Endodermal cell (in vitro differentiated cells): ENCODE data around the gene COX7B2. TPM values are rescaled to one million over a fixed set of nuclear protein-coding genes. Genes with fewer than 3 reads are reported as not detected.

Experiments used
- DNase-seq: peaks from one replicate; pipeline ENCODE4 v3.0.0-alpha.2; 2017
- H3K27ac ChIP-seq: 2 replicates; pipeline ENCODE4 v1.5.1; 2013; ENCODE audit warnings: mild to moderate bottlenecking, low read depth, low read length, moderate library complexity
- H3K27me3 ChIP-seq: 2 replicates; pipeline ENCODE4 v1.6.1; 2013; ENCODE audit warnings: mild to moderate bottlenecking, low read length, moderate library complexity; ENCODE audit not compliant: insufficient read depth, control insufficient read depth, poor library complexity, severe bottlenecking
- H3K36me3 ChIP-seq: 2 replicates; pipeline ENCODE4 v1.7.0; 2013; ENCODE audit warnings: mild to moderate bottlenecking, low read length, moderate library complexity; ENCODE audit not compliant: control insufficient read depth, insufficient read depth
- H3K4me1 ChIP-seq: one replicate; pipeline ENCODE4 v1.7.0; 2013; ENCODE audit warnings: low read length; ENCODE audit not compliant: control insufficient read depth, insufficient read depth
- H3K4me3 ChIP-seq: 2 replicates; pipeline ENCODE4 v1.5.1; 2013; ENCODE audit warnings: mild to moderate bottlenecking, low read length, moderate library complexity
- H3K9ac ChIP-seq: 2 replicates; pipeline ENCODE4 v1.6.1; 2013; ENCODE audit warnings: mild to moderate bottlenecking, low read length, moderate library complexity; ENCODE audit not compliant: poor library complexity, severe bottlenecking; ENCODE audit errors: extremely low read depth
- H3K9me3 ChIP-seq: 2 replicates; pipeline ENCODE4 v1.6.1; 2013; ENCODE audit warnings: mild to moderate bottlenecking, low read length, moderate library complexity; ENCODE audit not compliant: control insufficient read depth
- H3K27ac Mint-ChIP-seq: 2 replicates; pipeline ENCODE4 v1.8.0; 2020; ENCODE audit warnings: mixed read lengths
- H3K27me3 Mint-ChIP-seq: 2 replicates; pipeline ENCODE4 v1.8.0; 2021; ENCODE audit warnings: mild to moderate bottlenecking, mixed read lengths; ENCODE audit not compliant: insufficient read depth
- H3K36me3 Mint-ChIP-seq: 2 replicates; pipeline ENCODE4 v1.8.0; 2020; ENCODE audit warnings: low read depth, mixed read lengths
- H3K4me1 Mint-ChIP-seq: 2 replicates; pipeline ENCODE4 v1.8.0; 2020; ENCODE audit warnings: mixed read lengths
- H3K4me3 Mint-ChIP-seq: 2 replicates; pipeline ENCODE4 v1.8.0; 2020; ENCODE audit warnings: mild to moderate bottlenecking, moderate library complexity, mixed read lengths
- H3K9me3 Mint-ChIP-seq: 2 replicates; pipeline ENCODE4 v1.8.0; 2020; ENCODE audit warnings: mild to moderate bottlenecking, mixed read lengths
- WGBS, 2 experiments: methylation state at CpG; one replicate each; pipeline versions ENCODE4 v1.1.5 to v1.1.7; 2013; ENCODE audit warnings: missing lambda C conversion rate in 2 of 2, mixed read lengths in 1 of 2; ENCODE audit not compliant: insufficient coverage in 1 of 2, insufficient read length in 1 of 2; 5-methylcytosine and 5-hydroxymethylcytosine counted together
- total RNA-seq, 2 donors: library from RNA; stranded (reverse); fragmentation: NEBNext Ultra II Directional in 1 of 2; extraction: Animal tissue kit (Norgen Biotek cat#: 25700) in 1 of 2; gene quantifications; 2 replicates in 1 of 2; 3 replicates in 1 of 2; pipeline ENCODE4 v1.2.1, GENCODE V29; 2021
- TF ChIP-seq, protein P1 (sequence below): fragments of 200-600 bp; sonication (generic); conservative IDR thresholded peaks from 2 replicates; pipeline ENCODE4 v1.5.0; 2021; ENCODE audit warnings: antibody characterized with exemption, mild to moderate bottlenecking

The COX7B2 gene
- total RNA-seq, 2 donors from 2014 or later = not detected

DNA sequence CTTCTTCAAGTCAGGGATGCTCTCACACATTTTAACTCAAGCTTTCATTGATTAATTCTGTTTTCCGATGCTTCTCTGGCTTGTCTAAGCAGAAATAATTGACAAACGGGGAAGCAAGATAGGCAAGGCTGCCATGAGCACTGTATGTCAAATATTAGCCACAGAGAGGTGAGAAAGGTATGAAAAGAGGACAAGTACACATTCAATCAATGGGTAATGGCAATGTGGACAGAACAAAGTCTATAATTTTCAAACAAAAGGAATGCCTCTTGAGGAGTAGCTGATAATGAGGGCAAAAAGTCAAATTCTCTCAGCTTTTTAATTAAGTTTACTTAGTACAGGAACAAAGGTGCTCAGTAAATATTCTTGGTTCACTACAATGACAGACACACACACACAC, 19.6 kb downstream of the COX7B2 start:
- H3K27ac Mint-ChIP-seq = no peak overlapping the region

DNA sequence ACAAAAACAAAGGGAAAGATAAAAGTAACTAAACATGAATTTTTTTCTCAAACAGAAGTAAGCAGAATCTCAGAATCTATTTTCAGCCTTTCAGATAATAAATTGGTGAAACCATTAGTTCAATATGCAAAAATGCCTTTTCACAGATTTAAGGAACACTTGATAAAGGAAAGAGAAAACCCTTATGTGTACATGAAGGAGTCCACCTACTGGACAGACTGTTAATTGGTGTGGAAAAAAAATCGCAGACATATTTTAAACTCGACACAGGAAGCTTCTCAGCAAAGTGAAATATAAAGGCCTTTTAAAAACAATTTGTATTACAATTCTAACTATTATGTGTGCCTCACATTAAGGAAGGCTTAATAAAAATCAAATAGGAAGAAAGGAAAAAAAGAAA, 22.3 kb downstream of the COX7B2 start:
- 100% methylated on average over 2 of the region's 2 CpGs; no CpG with 5 or more reads in 1 of the 2 experiments for WGBS, 2 experiments
- Histone ChIP-seq H3K4me3 (no peak overlapping the region), H3K9ac (no peak overlapping the region), H3K27ac (no peak overlapping the region), H3K4me1 (no peaks in the 10 kb centered on the region), H3K9me3 (no peaks in the 10 kb centered on the region), H3K36me3 (no peaks in the 10 kb centered on the region), H3K27me3 (no peaks in the 10 kb centered on the region)
- no peak for DNase-seq
- H3K27ac Mint-ChIP-seq = no peak overlapping the region
- peaks cover 3% of the 10 kb centered on the region for H3K27me3 Mint-ChIP-seq
- TF ChIP-seq, protein P1, sequence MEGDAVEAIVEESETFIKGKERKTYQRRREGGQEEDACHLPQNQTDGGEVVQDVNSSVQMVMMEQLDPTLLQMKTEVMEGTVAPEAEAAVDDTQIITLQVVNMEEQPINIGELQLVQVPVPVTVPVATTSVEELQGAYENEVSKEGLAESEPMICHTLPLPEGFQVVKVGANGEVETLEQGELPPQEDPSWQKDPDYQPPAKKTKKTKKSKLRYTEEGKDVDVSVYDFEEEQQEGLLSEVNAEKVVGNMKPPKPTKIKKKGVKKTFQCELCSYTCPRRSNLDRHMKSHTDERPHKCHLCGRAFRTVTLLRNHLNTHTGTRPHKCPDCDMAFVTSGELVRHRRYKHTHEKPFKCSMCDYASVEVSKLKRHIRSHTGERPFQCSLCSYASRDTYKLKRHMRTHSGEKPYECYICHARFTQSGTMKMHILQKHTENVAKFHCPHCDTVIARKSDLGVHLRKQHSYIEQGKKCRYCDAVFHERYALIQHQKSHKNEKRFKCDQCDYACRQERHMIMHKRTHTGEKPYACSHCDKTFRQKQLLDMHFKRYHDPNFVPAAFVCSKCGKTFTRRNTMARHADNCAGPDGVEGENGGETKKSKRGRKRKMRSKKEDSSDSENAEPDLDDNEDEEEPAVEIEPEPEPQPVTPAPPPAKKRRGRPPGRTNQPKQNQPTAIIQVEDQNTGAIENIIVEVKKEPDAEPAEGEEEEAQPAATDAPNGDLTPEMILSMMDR = peak; percentile 41
- H3K4me3 Mint-ChIP-seq = no peak overlapping the region
- H3K36me3 Mint-ChIP-seq = no peaks in the 10 kb centered on the region
- no peaks in the 10 kb centered on the region for H3K4me1 Mint-ChIP-seq
- H3K9me3 Mint-ChIP-seq = no peaks in the 10 kb centered on the region

More for the DNA sequence above, 19.6 kb downstream of the COX7B2 start:
- H3K4me1 ChIP-seq = no peaks in the 10 kb centered on the region
- no peaks in the 10 kb centered on the region for H3K36me3 ChIP-seq
- no peak overlapping the region for H3K4me3 Mint-ChIP-seq
- H3K36me3 Mint-ChIP-seq = no peaks in the 10 kb centered on the region
- H3K9me3 Mint-ChIP-seq = no peaks in the 10 kb centered on the region
- H3K9me3 ChIP-seq = no peaks in the 10 kb centered on the region
- H3K27ac ChIP-seq = no peak overlapping the region
- peaks cover 3% of the 10 kb centered on the region for H3K27me3 Mint-ChIP-seq
- TF ChIP-seq, protein P1 = no peak
- no peak for DNase-seq
- no peaks in the 10 kb centered on the region for H3K27me3 ChIP-seq
- no peak overlapping the region for H3K9ac ChIP-seq
- H3K4me1 Mint-ChIP-seq = no peaks in the 10 kb centered on the region
- 87 to 100% methylated on average over 2 of the region's 2 CpGs for WGBS, 2 experiments
- H3K4me3 ChIP-seq = no peak overlapping the region

DNA sequence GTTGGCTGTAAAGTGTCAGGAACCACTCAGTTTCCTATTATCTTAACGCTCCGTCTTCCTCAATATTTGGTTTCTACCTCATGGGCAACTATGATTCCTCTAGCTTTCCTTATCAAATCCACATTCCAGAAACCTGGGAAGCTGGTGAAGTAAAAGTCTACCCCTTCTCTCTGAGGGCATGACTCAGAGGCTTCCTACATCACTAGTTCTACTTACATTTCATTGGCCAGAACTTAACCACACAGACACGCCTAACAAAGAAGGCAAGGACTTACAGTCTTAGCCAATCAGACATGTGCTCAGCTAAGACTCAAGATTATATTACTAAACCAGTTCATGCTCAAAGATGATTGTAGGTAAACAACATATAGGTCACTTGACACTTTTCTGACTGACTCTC, 30.4 kb downstream of the COX7B2 start:
- no peak overlapping the region for H3K9ac ChIP-seq
- no peaks in the 10 kb centered on the region for H3K9me3 ChIP-seq
- no peaks in the 10 kb centered on the region for H3K36me3 ChIP-seq
- Mint-ChIP-seq H3K27me3 (no peaks in the 10 kb centered on the region), H3K9me3 (no peaks in the 10 kb centered on the region), H3K4me3 (no peak overlapping the region), H3K4me1 (no peaks in the 10 kb centered on the region), H3K27ac (no peak overlapping the region), H3K36me3 (no peaks in the 10 kb centered on the region)
- DNase-seq = no peak
- 94 to 100% methylated on average over 2 to 3 of the region's 3 CpGs for WGBS, 2 experiments
- H3K27me3 ChIP-seq = no peaks in the 10 kb centered on the region
- no peak overlapping the region for H3K4me3 ChIP-seq
- no peak overlapping the region for H3K27ac ChIP-seq
- no peaks in the 10 kb centered on the region for H3K4me1 ChIP-seq
- TF ChIP-seq, protein P1 = no peak
